Activated CD8-positive, alpha-beta T cell treated with anti-CD3 and anti-CD28 coated beads, Interleukin-2, amount 10 ng/mL, durations not matched to agents 7 days and 5 days (primary cell): ENCODE measurements around the gene UPF1. TPM values are rescaled to one million over a fixed set of nuclear protein-coding genes. Genes with fewer than 3 reads are reported as not detected.

Experiments
- ATAC-seq: fragments of 150-1000 bp; cut with Tn5 transposase; one replicate; pipeline ENCODE4 v1.10.0; 2021; ENCODE audit warnings: moderate library complexity
- CTCF ChIA-PET: fragments of 350-600 bp; sonication (Branson Sonifier 250); formaldehyde crosslinking; loops from one replicate; lab custom pipeline; 2021; ENCODE audit warnings: antibody characterized with exemption; lab: Charles Lee
- POLR2A ChIA-PET: fragments of 350-600 bp; sonication (Branson Sonifier 250); formaldehyde crosslinking; loops from one replicate; lab custom pipeline; 2021; ENCODE audit warnings: antibody characterized with exemption; lab: Charles Lee
- DNase-seq: peaks from one replicate; pipeline ENCODE4 v3.0.0-alpha.2; 2020
- H3K27ac Mint-ChIP-seq: one replicate; pipeline ENCODE4 v1.8.0; 2021; ENCODE audit warnings: mild to moderate bottlenecking, mixed read lengths
- H3K27me3 Mint-ChIP-seq: one replicate; pipeline ENCODE4 v1.8.0; 2021; ENCODE audit warnings: low read depth, mixed read lengths
- H3K36me3 Mint-ChIP-seq: one replicate; pipeline ENCODE4 v1.8.0; 2021; ENCODE audit warnings: low read depth, mixed read lengths
- H3K4me1 Mint-ChIP-seq: one replicate; pipeline ENCODE4 v1.8.0; 2021; ENCODE audit warnings: low read depth, mixed read lengths
- H3K4me3 Mint-ChIP-seq: one replicate; pipeline ENCODE4 v1.8.0; 2021; ENCODE audit warnings: mild to moderate bottlenecking, mixed read lengths
- H3K9me3 Mint-ChIP-seq: one replicate; pipeline ENCODE4 v1.8.0; 2022; ENCODE audit warnings: mixed read lengths; ENCODE audit not compliant: insufficient read depth
- total RNA-seq, 2 experiments: library from RNA; stranded (reverse); gene quantifications; one replicate each; pipeline ENCODE4 v1.2.3, GENCODE V29; 2021

UPF1 gene
- total RNA-seq, 2 experiments from 2014 or later: 81.8 to 84.0 TPM

GRCh38 chr19:18869781-18870530 is 38.2 kb downstream of the UPF1 start:
- DNase-seq (no peak), ATAC-seq (no peak)
- H3K27me3 Mint-ChIP-seq: no peaks in the 10 kb centered on the region
- ChIA-PET CTCF (no interaction called here), POLR2A (no interaction called here)
- H3K4me1 Mint-ChIP-seq: no peaks in the 10 kb centered on the region
- no peak overlapping the region for H3K27ac Mint-ChIP-seq
- peaks cover 25% of the 10 kb centered on the region for H3K36me3 Mint-ChIP-seq
- H3K4me3 Mint-ChIP-seq: no peak overlapping the region
- no peaks in the 10 kb centered on the region for H3K9me3 Mint-ChIP-seq

- no peak for DNase-seq
- no peak overlapping the region for H3K4me3 Mint-ChIP-seq
- no peaks in the 10 kb centered on the region for H3K27me3 Mint-ChIP-seq
- ATAC-seq: no peak
- H3K4me1 Mint-ChIP-seq: no peaks in the 10 kb centered on the region
- H3K36me3 Mint-ChIP-seq: peaks cover 23% of the 10 kb centered on the region
- no peak overlapping the region for H3K27ac Mint-ChIP-seq
- ChIA-PET POLR2A (no interaction called here), CTCF (no interaction called here)
- no peaks in the 10 kb centered on the region for H3K9me3 Mint-ChIP-seq
Observed at GRCh38 chr19:18870531-18871172, 38.9 kb downstream of the UPF1 start.

DNA sequence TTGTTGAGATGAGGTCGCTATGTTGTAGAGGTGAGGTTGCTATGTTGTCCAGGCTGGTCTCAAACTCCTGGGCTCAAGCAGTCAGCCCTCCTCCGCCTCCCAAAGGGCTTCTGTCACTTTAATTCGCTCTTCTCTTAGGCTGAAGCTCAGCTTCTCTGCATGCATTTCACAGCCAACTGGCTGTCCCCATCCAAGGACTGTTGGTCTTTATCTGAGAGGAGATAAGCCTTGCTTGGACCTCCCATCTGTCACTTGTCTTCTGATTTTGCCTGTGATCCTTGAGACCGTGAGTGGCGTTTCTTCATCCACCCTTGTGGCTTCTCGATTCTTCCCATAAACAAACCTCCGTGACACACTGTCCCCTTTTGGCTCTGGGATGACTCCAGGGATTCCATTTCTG is 39.8 kb downstream of the UPF1 start:
- CTCF ChIA-PET: no interaction called here
- DNase-seq: no peak
- H3K4me3 Mint-ChIP-seq: no peak overlapping the region
- H3K27ac Mint-ChIP-seq: no peak overlapping the region
- POLR2A ChIA-PET: no interaction called here
- H3K27me3 Mint-ChIP-seq: no peaks in the 10 kb centered on the region
- H3K36me3 Mint-ChIP-seq: peaks cover 18% of the 10 kb centered on the region
- no peaks in the 10 kb centered on the region for H3K9me3 Mint-ChIP-seq
- ATAC-seq: no peak
- no peaks in the 10 kb centered on the region for H3K4me1 Mint-ChIP-seq

DNA sequence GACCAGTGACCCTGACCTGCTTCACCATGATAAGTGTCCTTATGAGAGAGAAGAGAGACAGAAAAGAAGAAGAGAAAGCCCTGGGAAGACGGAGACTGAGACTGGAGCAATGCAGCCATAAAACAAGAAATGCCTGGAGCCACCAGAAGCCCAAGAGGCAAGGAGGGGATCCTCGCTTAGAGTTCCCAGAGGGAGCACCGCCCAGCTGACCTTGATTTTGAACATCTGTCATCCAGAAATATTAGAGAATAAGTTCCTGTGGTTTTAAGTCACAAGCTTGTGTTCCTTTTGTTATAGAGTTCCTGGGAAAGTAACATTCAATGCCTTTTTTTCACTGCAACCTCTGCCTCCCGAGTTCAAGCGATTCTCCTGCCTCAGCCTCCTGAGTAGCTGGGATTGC is 44.0 kb downstream of the UPF1 start:
- H3K27me3 Mint-ChIP-seq: no peaks in the 10 kb centered on the region
- H3K4me3 Mint-ChIP-seq: no peak overlapping the region
- H3K36me3 Mint-ChIP-seq: peaks cover 2% of the 10 kb centered on the region
- H3K9me3 Mint-ChIP-seq: no peaks in the 10 kb centered on the region
- no peak for DNase-seq
- ChIA-PET CTCF (interaction anchor here (0.9 to 1.5 kb wide), 3 partner anchors 9 to 287 kb away, joined by 3 to 5 read pairs (median 3); partner anchors contain the start of gene REX1BD), POLR2A (interaction anchor here (0.6 to 0.8 kb wide), 2 partner anchors 43 to 391 kb away, joined by 3 to 4 read pairs; partner anchors contain the start of genes COPE and DDX49)
- no peak for ATAC-seq
- H3K27ac Mint-ChIP-seq: no peak overlapping the region
- no peaks in the 10 kb centered on the region for H3K4me1 Mint-ChIP-seq

- Mint-ChIP-seq H3K4me3 (no peak overlapping the region), H3K9me3 (no peaks in the 10 kb centered on the region), H3K27me3 (no peaks in the 10 kb centered on the region), H3K4me1 (no peaks in the 10 kb centered on the region), H3K36me3 (no peaks in the 10 kb centered on the region), H3K27ac (no peak overlapping the region)
- DNase-seq: no peak
- no peak for ATAC-seq
- POLR2A ChIA-PET: interaction anchor here (0.8 kb wide), 1 partner anchor 42 kb away, joined by 4 read pairs; no protein-coding TSS in a partner anchor
- CTCF ChIA-PET: interaction anchor here (1.5 kb wide), 1 partner anchor 30 kb away, joined by 5 read pairs; no protein-coding TSS in a partner anchor
Observed at GRCh38 chr19:18876865-18877264, 45.1 kb downstream of the UPF1 start.

GRCh38 chr19:18878058-18878797 is 46.5 kb downstream of the UPF1 start:
- DNase-seq (no peak), ATAC-seq (no peak)
- ChIA-PET CTCF (interaction anchor here (1.5 kb wide), 1 partner anchor 31 kb away, joined by 5 read pairs; no protein-coding TSS in a partner anchor), POLR2A (no interaction called here)
- Mint-ChIP-seq H3K36me3 (no peaks in the 10 kb centered on the region), H3K4me1 (no peaks in the 10 kb centered on the region), H3K4me3 (no peak overlapping the region), H3K27ac (no peak overlapping the region), H3K27me3 (no peaks in the 10 kb centered on the region), H3K9me3 (no peaks in the 10 kb centered on the region)

- peak; percentile 25 for ATAC-seq
Observed at GRCh38 chr19:18878858-18879578, 47.3 kb downstream of the UPF1 start.

GRCh38 chr19:18879579-18880373 is 48.0 kb downstream of the UPF1 start:
- no peak overlapping the region for H3K4me3 Mint-ChIP-seq
- no peaks in the 10 kb centered on the region for H3K36me3 Mint-ChIP-seq
- ATAC-seq (peak; percentile 73), DNase-seq (peak; percentile 46)
- H3K4me1 Mint-ChIP-seq: no peaks in the 10 kb centered on the region
- H3K9me3 Mint-ChIP-seq: no peaks in the 10 kb centered on the region
- no peak overlapping the region for H3K27ac Mint-ChIP-seq
- POLR2A ChIA-PET: no interaction called here
- no peaks in the 10 kb centered on the region for H3K27me3 Mint-ChIP-seq
- CTCF ChIA-PET: no interaction called here

More at GRCh38 chr19:18878858-18879578, 47.3 kb downstream of the UPF1 start:
- no peaks in the 10 kb centered on the region for H3K9me3 Mint-ChIP-seq
- H3K27ac Mint-ChIP-seq: no peak overlapping the region
- no peak for DNase-seq
- H3K27me3 Mint-ChIP-seq: no peaks in the 10 kb centered on the region
- no peak overlapping the region for H3K4me3 Mint-ChIP-seq
- H3K36me3 Mint-ChIP-seq: no peaks in the 10 kb centered on the region
- ChIA-PET CTCF (no interaction called here), POLR2A (no interaction called here)
- no peaks in the 10 kb centered on the region for H3K4me1 Mint-ChIP-seq

DNA sequence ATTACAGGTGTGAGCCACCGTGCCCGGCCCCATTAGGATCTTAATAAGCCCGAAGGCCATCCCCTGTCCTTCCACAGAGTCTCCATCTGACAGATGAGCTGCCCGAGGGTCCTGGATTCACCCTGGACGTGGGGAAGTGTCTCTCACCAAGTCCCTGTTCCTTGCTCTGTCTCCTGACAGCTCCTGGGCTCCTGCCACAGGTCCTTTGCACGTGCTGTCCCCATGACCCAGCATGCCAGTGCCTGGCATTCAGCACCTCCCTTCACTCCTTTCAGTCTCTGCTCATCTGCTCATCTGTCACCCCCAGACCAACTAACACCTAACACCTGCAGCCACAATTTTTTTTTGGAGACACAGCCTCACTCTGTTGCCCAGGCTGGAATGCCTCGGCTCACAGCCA is 49.7 kb downstream of the UPF1 start:
- Mint-ChIP-seq H3K9me3 (no peaks in the 10 kb centered on the region), H3K4me3 (no peak overlapping the region), H3K36me3 (no peaks in the 10 kb centered on the region), H3K27me3 (no peaks in the 10 kb centered on the region), H3K27ac (no peak overlapping the region), H3K4me1 (no peaks in the 10 kb centered on the region)
- ChIA-PET POLR2A (no interaction called here), CTCF (no interaction called here)
- ATAC-seq: no peak
- DNase-seq: no peak

DNA sequence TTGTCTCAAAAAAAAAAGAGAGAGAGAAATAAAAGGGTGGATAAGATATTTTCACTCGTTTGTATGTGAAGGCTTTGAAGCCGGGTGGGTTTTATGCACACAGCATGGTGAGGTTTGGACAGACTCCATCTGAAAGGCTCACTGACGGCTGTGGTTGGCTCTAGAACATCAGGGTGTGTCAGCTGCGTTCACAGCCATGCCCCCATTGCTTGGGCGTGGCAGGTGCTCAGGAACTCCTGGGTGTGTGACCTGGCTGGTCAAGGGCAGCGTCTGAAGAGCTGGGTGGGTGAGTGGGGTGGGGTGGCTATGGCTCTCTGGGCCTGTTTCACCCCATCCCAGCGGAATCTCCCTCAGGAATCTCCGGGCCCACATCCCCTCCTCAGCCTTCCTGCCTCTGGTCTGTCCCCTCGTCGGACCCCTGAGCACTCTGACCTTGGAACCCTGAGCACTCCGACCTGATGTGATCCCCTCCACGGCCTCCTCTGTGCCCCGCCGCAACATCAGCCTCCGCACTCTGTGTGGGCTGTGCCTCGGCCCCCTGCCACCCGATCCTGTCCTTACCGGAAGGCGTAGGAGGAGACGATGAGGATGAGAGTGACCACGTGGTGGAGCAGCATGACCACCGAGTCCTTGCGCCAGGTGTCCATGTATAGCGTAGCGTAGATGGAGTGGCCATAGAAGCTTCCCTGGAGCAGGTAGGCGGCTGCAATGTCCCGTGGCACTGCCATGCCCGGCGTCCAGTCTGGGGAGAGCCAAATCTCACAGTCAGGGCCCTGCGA is 52.0 kb downstream of the UPF1 start:
- H3K4me1 Mint-ChIP-seq: no peaks in the 10 kb centered on the region
- no peaks in the 10 kb centered on the region for H3K27me3 Mint-ChIP-seq
- no peak for DNase-seq
- no peaks in the 10 kb centered on the region for H3K9me3 Mint-ChIP-seq
- H3K36me3 Mint-ChIP-seq: no peaks in the 10 kb centered on the region
- no peak for ATAC-seq
- ChIA-PET CTCF (no interaction called here), POLR2A (no interaction called here)
- H3K4me3 Mint-ChIP-seq: no peak overlapping the region
- H3K27ac Mint-ChIP-seq: no peak overlapping the region
